OCI-LY1 (cell line): ENCODE results near the gene ITGA2.

Experiments
- H2AFZ ChIP-seq: fragments of 200-600 bp; sonication (generic), shearing (Covaris generic); 2 replicates; pipeline ENCODE4 v1.6.0; 2014; ENCODE audit warnings: antibody characterized with exemption, mild to moderate bottlenecking, low read length
- H3F3A ChIP-seq: fragments of 200-600 bp; sonication (generic), shearing (Covaris generic); 2 replicates; pipeline ENCODE4 v1.6.0; 2014; ENCODE audit warnings: mild to moderate bottlenecking, antibody characterized with exemption, low read length, moderate library complexity; ENCODE audit not compliant: insufficient read depth
- H3K27ac ChIP-seq: fragments of 200-600 bp; sonication (generic); 2 replicates; pipeline ENCODE4 v1.5.1; 2014; ENCODE audit warnings: low read length, mixed run types, mild to moderate bottlenecking, low read depth; ENCODE audit not compliant: poor library complexity, severe bottlenecking
- H3K27me3 ChIP-seq: fragments of 200-600 bp; sonication (generic); 2 replicates; pipeline ENCODE4 v1.6.0; 2014; ENCODE audit warnings: antibody characterized with exemption, mild to moderate bottlenecking, low read length, moderate library complexity; ENCODE audit not compliant: insufficient read depth
- H3K36me3 ChIP-seq: fragments of 200-600 bp; sonication (generic); 2 replicates; pipeline ENCODE4 v1.6.1; 2014; ENCODE audit warnings: mild to moderate bottlenecking, antibody characterized with exemption, low read length, moderate library complexity, mixed read lengths; ENCODE audit not compliant: insufficient read depth
- H3K4me1 ChIP-seq: fragments of 200-600 bp; sonication (generic); 2 replicates; pipeline ENCODE4 v1.5.1; 2014; ENCODE audit warnings: mild to moderate bottlenecking, low read length, moderate library complexity; ENCODE audit not compliant: insufficient read depth, severe bottlenecking
- H3K4me2 ChIP-seq: fragments of 200-600 bp; sonication (generic), shearing (Covaris generic); 2 replicates; pipeline ENCODE4 v1.6.1; 2014; ENCODE audit warnings: low read length
- H3K4me3 ChIP-seq: fragments of 200-600 bp; sonication (generic); 2 replicates; pipeline ENCODE4 v1.5.1; 2014; ENCODE audit warnings: low read length, low read depth, mild to moderate bottlenecking, mixed read lengths; ENCODE audit not compliant: poor library complexity, severe bottlenecking
- H3K79me2 ChIP-seq: fragments of 200-600 bp; shearing (Covaris generic); 2 replicates; pipeline ENCODE4 v1.6.1; 2016; ENCODE audit warnings: mixed run types, low read length, mixed read lengths; ENCODE audit not compliant: insufficient read depth
- H3K9ac ChIP-seq: fragments of 200-600 bp; sonication (generic), shearing (Covaris generic); 2 replicates; pipeline ENCODE4 v1.6.1; 2014; ENCODE audit warnings: mild to moderate bottlenecking, low read length, mixed read lengths
- H3K9me2 ChIP-seq: fragments of 200-600 bp; sonication (generic), shearing (Covaris generic); 2 replicates; pipeline ENCODE4 v1.6.1; 2014; ENCODE audit warnings: low read depth, mild to moderate bottlenecking, low read length, mixed read lengths
- H3K9me3 ChIP-seq: fragments of 200-600 bp; shearing (Covaris generic); 2 replicates; pipeline ENCODE4 v1.6.1; 2014; ENCODE audit warnings: low read length, mixed read lengths
- H4K20me1 ChIP-seq: fragments of 200-600 bp; sonication (generic), shearing (Covaris generic); 2 replicates; pipeline ENCODE4 v1.6.0; 2016; ENCODE audit warnings: mild to moderate bottlenecking, low read length; ENCODE audit not compliant: insufficient read depth
- EZH2 ChIP-seq: fragments of 200-600 bp; sonication (generic), shearing (Covaris generic); IDR thresholded peaks from 2 replicates; pipeline ENCODE4 v1.8.0; 2017; ENCODE audit warnings: borderline replicate concordance, mixed run types, mild to moderate bottlenecking, antibody characterized with exemption, low read length, moderate library complexity, mixed read lengths
- TF ChIP-seq, protein P1 (sequence below): fragments of 200-600 bp; sonication (generic), shearing (Covaris generic); IDR thresholded peaks from 2 replicates; pipeline ENCODE4 v1.5.1; 2017; ENCODE audit warnings: mild to moderate bottlenecking, antibody characterized with exemption, low read length, moderate library complexity, mixed read lengths

Gene ITGA2

DNA sequence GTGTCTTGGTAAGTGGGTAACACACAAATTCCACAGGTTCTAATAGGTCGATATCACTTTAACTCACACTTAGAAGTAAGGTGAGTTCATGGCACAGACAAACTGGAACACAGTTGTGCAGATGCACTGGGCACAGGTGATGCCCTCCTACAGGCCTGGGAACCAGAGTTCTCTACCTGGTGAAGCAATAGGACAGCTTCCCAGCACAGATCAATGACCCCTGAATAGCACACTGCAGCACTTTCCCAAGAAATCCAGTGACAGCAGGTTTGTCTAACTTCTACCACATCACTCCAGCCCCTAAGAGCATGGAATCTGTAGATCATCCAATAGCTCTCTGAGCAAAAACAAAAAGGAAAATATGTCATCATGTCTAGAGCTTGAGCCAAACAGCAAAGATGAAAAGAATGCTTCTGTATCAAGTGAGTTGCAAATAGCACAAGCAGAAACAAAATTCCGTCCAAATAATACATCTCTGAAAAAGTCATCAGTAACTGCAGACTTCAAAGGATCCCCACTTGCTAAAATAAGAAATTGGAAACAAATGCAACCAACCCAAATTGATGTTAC lies 86.9 kb downstream of the ITGA2 start:
- H3K4me3 ChIP-seq: no peak overlapping the region
- H3K9me2 ChIP-seq: no peaks in the 10 kb centered on the region
- no peak overlapping the region for H3K9ac ChIP-seq
- H4K20me1 ChIP-seq: no peaks in the 10 kb centered on the region
- H3K27me3 ChIP-seq: no peaks in the 10 kb centered on the region; the same call in 1 of the 2 replicates
- H2AFZ ChIP-seq: no peak overlapping the region
- no peaks in the 10 kb centered on the region for H3K4me1 ChIP-seq
- no peaks in the 10 kb centered on the region for H3F3A ChIP-seq
- no peaks in the 10 kb centered on the region for H3K36me3 ChIP-seq
- no peak overlapping the region for H3K27ac ChIP-seq
- no peaks in the 10 kb centered on the region for H3K79me2 ChIP-seq
- H3K9me3 ChIP-seq: no peaks in the 10 kb centered on the region
- TF ChIP-seq, protein P1, sequence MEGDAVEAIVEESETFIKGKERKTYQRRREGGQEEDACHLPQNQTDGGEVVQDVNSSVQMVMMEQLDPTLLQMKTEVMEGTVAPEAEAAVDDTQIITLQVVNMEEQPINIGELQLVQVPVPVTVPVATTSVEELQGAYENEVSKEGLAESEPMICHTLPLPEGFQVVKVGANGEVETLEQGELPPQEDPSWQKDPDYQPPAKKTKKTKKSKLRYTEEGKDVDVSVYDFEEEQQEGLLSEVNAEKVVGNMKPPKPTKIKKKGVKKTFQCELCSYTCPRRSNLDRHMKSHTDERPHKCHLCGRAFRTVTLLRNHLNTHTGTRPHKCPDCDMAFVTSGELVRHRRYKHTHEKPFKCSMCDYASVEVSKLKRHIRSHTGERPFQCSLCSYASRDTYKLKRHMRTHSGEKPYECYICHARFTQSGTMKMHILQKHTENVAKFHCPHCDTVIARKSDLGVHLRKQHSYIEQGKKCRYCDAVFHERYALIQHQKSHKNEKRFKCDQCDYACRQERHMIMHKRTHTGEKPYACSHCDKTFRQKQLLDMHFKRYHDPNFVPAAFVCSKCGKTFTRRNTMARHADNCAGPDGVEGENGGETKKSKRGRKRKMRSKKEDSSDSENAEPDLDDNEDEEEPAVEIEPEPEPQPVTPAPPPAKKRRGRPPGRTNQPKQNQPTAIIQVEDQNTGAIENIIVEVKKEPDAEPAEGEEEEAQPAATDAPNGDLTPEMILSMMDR: no peak
- TF ChIP-seq EZH2: no peak
- H3K4me2 ChIP-seq: no peak overlapping the region

DNA sequence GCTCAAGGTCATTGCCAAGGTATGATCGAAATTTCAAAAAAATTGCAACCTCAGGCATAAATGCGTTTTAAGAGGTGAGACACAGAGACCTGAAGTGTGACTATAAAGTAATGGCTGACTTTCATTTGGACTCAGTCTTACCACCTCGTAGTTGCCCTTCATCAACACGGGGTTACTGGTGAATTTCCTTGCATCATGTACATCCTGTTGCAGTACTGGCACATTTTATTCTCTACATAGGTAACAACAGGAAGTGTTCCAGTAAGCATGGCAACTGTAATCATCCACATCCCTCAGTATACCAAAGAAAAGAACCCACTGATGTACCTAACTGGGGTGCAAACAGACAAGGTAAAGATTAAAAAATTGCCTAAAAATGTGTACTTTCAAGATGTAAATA lies 91.1 kb downstream of the ITGA2 start:
- Histone ChIP-seq H3K27ac (no peak overlapping the region), H3K9me3 (no peaks in the 10 kb centered on the region), H4K20me1 (no peaks in the 10 kb centered on the region), H3K36me3 (no peaks in the 10 kb centered on the region), H3K9ac (no peak overlapping the region), H3K9me2 (no peaks in the 10 kb centered on the region), H3K79me2 (no peaks in the 10 kb centered on the region), H2AFZ (no peak overlapping the region), H3K4me3 (no peak overlapping the region), H3K4me2 (no peak overlapping the region), H3K27me3 (no peaks in the 10 kb centered on the region), H3K4me1 (no peaks in the 10 kb centered on the region), H3F3A (no peaks in the 10 kb centered on the region)
- no peak for TF ChIP-seq EZH2
- TF ChIP-seq, protein P1: no peak

GRCh38 chr5:53083927-53084326 lies 94.8 kb downstream of the ITGA2 start:
- Histone ChIP-seq H3K27me3 (no peaks in the 10 kb centered on the region), H3K79me2 (no peaks in the 10 kb centered on the region), H3K4me2 (no peak overlapping the region), H4K20me1 (no peaks in the 10 kb centered on the region), H3K9me2 (no peaks in the 10 kb centered on the region), H3K27ac (no peak overlapping the region), H3K4me1 (no peaks in the 10 kb centered on the region), H3F3A (no peaks in the 10 kb centered on the region), H3K9me3 (no peaks in the 10 kb centered on the region), H3K9ac (no peak overlapping the region), H3K36me3 (no peaks in the 10 kb centered on the region), H3K4me3 (no peak overlapping the region), H2AFZ (no peak overlapping the region)
- TF ChIP-seq EZH2: no peak
- TF ChIP-seq, protein P1: no peak
